GM19395 (cell line): Measurements from ENCODE around the gene MIDN.

Experiments
- ATAC-seq: cut with Tn5 transposase; IDR thresholded peaks from one replicate; pipeline ENCODE4 v1.9.1; 2021; ENCODE audit warnings: mild to moderate bottlenecking, moderate library complexity; ENCODE audit not compliant: unreplicated experiment

Gene MIDN

GRCh38 chr19:1269065-1269477, 20.7 kb downstream of the MIDN start, which contains the start of gene CIRBP:
CIRBP (plus strand) TSS chr19:1269332; CDS start chr19:1270934, 1,602 bp downstream.
- peak; percentile 55 for ATAC-seq

- ATAC-seq, result peak; percentile 20
These were observed 21.3 kb downstream of the MIDN start for GRCh38 chr19:1269478-1270212.

GRCh38 chr19:1270213-1270853, 21.9 kb downstream of the MIDN start:
- no peak for ATAC-seq

GRCh38 chr19:1270854-1271527, 22.6 kb downstream of the MIDN start:
- no peak for ATAC-seq

- ATAC-seq, result no peak
These were observed 23.4 kb downstream of the MIDN start for GRCh38 chr19:1271528-1272422.

- ATAC-seq, result no peak
These were observed 24.3 kb downstream of the MIDN start for GRCh38 chr19:1272423-1273262.

- no peak for ATAC-seq
These were observed 25.1 kb downstream of the MIDN start for GRCh38 chr19:1273263-1274041.

- no peak for ATAC-seq
These were observed 25.9 kb downstream of the MIDN start for GRCh38 chr19:1274081-1274851.

- ATAC-seq, result peak; percentile 5
These were observed 26.5 kb downstream of the MIDN start for GRCh38 chr19:1274852-1275259.

GRCh38 chr19:1275260-1275975, 27.0 kb downstream of the MIDN start, which contains the start of gene FAM174C:
FAM174C (plus strand) TSS chr19:1275530; CDS start chr19:1275550, 20 bp downstream.
- peak; percentile 75 for ATAC-seq

GRCh38 chr19:1275976-1276627, 27.7 kb downstream of the MIDN start:
- ATAC-seq, result no peak

GRCh38 chr19:1276628-1277022, 28.2 kb downstream of the MIDN start:
- no peak for ATAC-seq

- ATAC-seq, result no peak
These were observed 28.7 kb downstream of the MIDN start for GRCh38 chr19:1277061-1277460.

- ATAC-seq, result no peak
These were observed 29.7 kb downstream of the MIDN start for GRCh38 chr19:1278074-1278473.

GRCh38 chr19:1278713-1279660, 30.6 kb downstream of the MIDN start:
- no peak for ATAC-seq

GRCh38 chr19:1279782-1280341, 31.5 kb downstream of the MIDN start:
- no peak for ATAC-seq
